GM12878 (cell line): Measurements from ENCODE around the gene OSCP1. TPM values are rescaled to one million over a fixed set of nuclear protein-coding genes. Genes with fewer than 3 reads are reported as not detected.
A peak's percentile ranks its signal among the peaks of the same experiment; 100 is the strongest.

Source experiments
- ATAC-seq: fragments of 200-7000 bp; cut with Tn5 transposase; 3 replicates; pipeline ENCODE4 v1.9.1; 2020; ENCODE audit warnings: mild to moderate bottlenecking, moderate library complexity
- BruUV-seq: library from RNA; stranded (reverse); fragments of 400-500 nt; replicated peaks from 2 replicates; lab custom pipeline; 2021; lab: Mats Ljungman, UMichigan
- CTCF ChIA-PET: fragments of 300-600 bp; sonication (Branson Sonifier 250); formaldehyde crosslinking; extraction: SDS; loops from one replicate; lab custom pipeline; 2021; ENCODE audit warnings: inconsistent platforms; lab: Yijun Ruan, JAX
- POLR2A ChIA-PET: fragments of 350-600 bp; formaldehyde crosslinking; extraction: SDS; loops from one replicate; lab custom pipeline; 2021; ENCODE audit warnings: inconsistent platforms; lab: Charles Lee
- RAD21 ChIA-PET: fragments of 300-600 bp; sonication (Branson Sonifier 250); formaldehyde crosslinking; loops from one replicate; lab custom pipeline; 2023; ENCODE audit warnings: antibody characterized with exemption; ENCODE audit not compliant: unreplicated experiment; lab: Charles Lee
- SMC1A ChIA-PET: fragments of 300-600 bp; sonication (Branson Sonifier 250); formaldehyde crosslinking; loops from one replicate; lab custom pipeline; 2023; ENCODE audit not compliant: unreplicated experiment, uncharacterized antibody; lab: Charles Lee
- DNase-seq: peaks from one replicate; pipeline ENCODE4 v3.0.0-alpha.2; 2011; ENCODE audit warnings: low read depth, low spot score
- FAIRE-seq: peaks from 3 replicates; lab custom pipeline; 2011; peaks lifted over from hg19 to GRCh38; lab: Jason Lieb, UNC
- H2AFZ ChIP-seq: 2 replicates; pipeline ENCODE4 v1.6.0; 2011; ENCODE audit warnings: low read depth, low read length, control low read depth; ENCODE audit not compliant: control insufficient read depth
- H3K27ac ChIP-seq: 2 replicates; pipeline ENCODE4 v1.5.1; 2011; ENCODE audit warnings: control low read depth; ENCODE audit not compliant: control insufficient read depth, insufficient read depth
- H3K27me3 ChIP-seq, 2 experiments: replicated peaks in 1 of 2; 2 replicates each; pipeline versions ENCODE4 v1.6.0 to v1.6.1; 2011; ENCODE audit warnings: low read length in 1 of 2; ENCODE audit not compliant: control insufficient read depth in 2 of 2, insufficient read depth in 2 of 2
- H3K36me3 ChIP-seq, 2 experiments: 2 replicates each; pipeline ENCODE4 v1.5.1; 2011; ENCODE audit warnings: low read length in 1 of 2; ENCODE audit not compliant: control insufficient read depth in 2 of 2, insufficient read depth in 2 of 2
- H3K4me1 ChIP-seq: 2 replicates; pipeline ENCODE4 v1.6.1; 2011; ENCODE audit warnings: mild to moderate bottlenecking, low read length, moderate library complexity, mixed read lengths; ENCODE audit not compliant: control insufficient read depth, insufficient read depth
- H3K4me2 ChIP-seq: 2 replicates; pipeline ENCODE4 v1.6.0; 2011; ENCODE audit warnings: control low read depth; ENCODE audit not compliant: control insufficient read depth, insufficient read depth
- H3K4me3 ChIP-seq: fragments of 200-600 bp; sonication (generic); 2 replicates; pipeline ENCODE4 v1.5.1; 2016
- H3K79me2 ChIP-seq: 2 replicates; pipeline ENCODE4 v1.6.0; 2011; ENCODE audit warnings: low read length; ENCODE audit not compliant: control insufficient read depth, insufficient read depth
- H3K9ac ChIP-seq: 2 replicates; pipeline ENCODE4 v1.8.0; 2011; ENCODE audit warnings: low read length, control low read depth, mixed read lengths; ENCODE audit not compliant: control insufficient read depth, insufficient read depth
- H3K9me3 ChIP-seq: replicated peaks from 3 replicates; pipeline ENCODE4 v1.5.1; 2011; ENCODE audit warnings: mild to moderate bottlenecking, low read length; ENCODE audit not compliant: control insufficient read depth, insufficient read depth
- H4K20me1 ChIP-seq: 2 replicates; pipeline ENCODE4 v1.6.0; 2011; ENCODE audit not compliant: control insufficient read depth, insufficient read depth
- ATF7 ChIP-seq: fragments of 450-650 bp; IDR thresholded peaks from 2 replicates; pipeline ENCODE4 v1.6.1; 2016; ENCODE audit warnings: low read depth, mild to moderate bottlenecking
- EED ChIP-seq: sonication (generic); IDR thresholded peaks from 2 replicates; pipeline ENCODE4 v1.6.1; 2016; ENCODE audit warnings: antibody characterized with exemption, low read depth
- GABPA ChIP-seq: IDR thresholded peaks from 2 replicates; pipeline ENCODE4 v1.6.1; 2014; ENCODE audit warnings: antibody characterized with exemption, low read depth, mild to moderate bottlenecking, inconsistent platforms
- HCFC1 ChIP-seq: fragments of 150-350 bp; IDR thresholded peaks from 2 replicates; pipeline ENCODE4 v1.6.1; 2014; ENCODE audit warnings: low read length
- HDAC6 ChIP-seq: fragments of 200-600 bp; sonication (generic); IDR thresholded peaks from one replicate; pipeline ENCODE4 v1.8.0; 2017; ENCODE audit warnings: antibody characterized with exemption; ENCODE audit not compliant: unreplicated experiment
- HDGF ChIP-seq: fragments of 450-650 bp; IDR thresholded peaks from 2 replicates; pipeline ENCODE4 v1.6.1; 2016; ENCODE audit warnings: antibody characterized with exemption
- IKZF1 ChIP-seq: fragments of 450-650 bp; conservative IDR thresholded peaks from 2 replicates; pipeline ENCODE4 v1.6.1; 2017; ENCODE audit warnings: antibody characterized with exemption, mild to moderate bottlenecking
- IKZF2 ChIP-seq, 2 experiments: fragments of 450-650 bp; IDR thresholded peaks; 2 replicates each; pipeline ENCODE4 v1.6.1; 2017; ENCODE audit warnings: mild to moderate bottlenecking in 2 of 2, moderate library complexity in 2 of 2
- MLLT1 ChIP-seq: fragments of 450-650 bp; IDR thresholded peaks from 2 replicates; pipeline ENCODE4 v1.6.1; 2016; ENCODE audit warnings: mild to moderate bottlenecking
- PAX8 ChIP-seq: fragments of 450-650 bp; IDR thresholded peaks from 2 replicates; pipeline ENCODE4 v1.6.1; 2017; ENCODE audit warnings: mild to moderate bottlenecking, moderate library complexity
- SIX5 ChIP-seq: IDR thresholded peaks from 2 replicates; pipeline ENCODE4 v1.6.1; 2011; ENCODE audit warnings: mild to moderate bottlenecking, low read depth, low read length, moderate library complexity; ENCODE audit not compliant: severe bottlenecking
- SKIL ChIP-seq: fragments of 450-650 bp; IDR thresholded peaks from 2 replicates; pipeline ENCODE4 v1.6.1; 2017; ENCODE audit warnings: mild to moderate bottlenecking, low read depth, inconsistent platforms; ENCODE audit not compliant: poor library complexity, severe bottlenecking
- SPI1 ChIP-seq: IDR thresholded peaks from 2 replicates; pipeline ENCODE4 v1.6.1; 2011; ENCODE audit warnings: low read depth, mild to moderate bottlenecking, low read length, moderate library complexity, borderline replicate concordance; ENCODE audit not compliant: insufficient read depth
- WRNIP1 ChIP-seq: IDR thresholded peaks from 2 replicates; pipeline ENCODE4 v1.6.1; 2011; ENCODE audit warnings: low read depth, low read length, improper control_type of control experiment, borderline replicate concordance
- WGBS: methylation state at CpG from one replicate; pipeline ENCODE4 v1.1.6; 2016; ENCODE audit warnings: low lambda C conversion rate; ENCODE audit not compliant: insufficient replicate concordance, insufficient coverage; ENCODE audit errors: missing lambda C conversion rate; 5-methylcytosine and 5-hydroxymethylcytosine counted together
- in situ Hi-C: fragments of 300-500 bp; cut with MboI; formaldehyde crosslinking; loops from 9 replicates; pipeline ENCODE4 v1.14.3; 2018; ENCODE audit warnings: mixed read lengths
- intact Hi-C: fragments of 100-400 bp; cut with micrococcal nuclease; formaldehyde crosslinking; loops from one replicate; pipeline ENCODE4 v1.14.2; 2022; ENCODE audit not compliant: unreplicated experiment
- polyA plus RNA-seq, 11 experiments: library from polyadenylated mRNA; depleted of rRNA in 4 of 11; unstranded in 6 of 11; stranded (reverse) in 5 of 11; fragments of >200 nt; fragmentation: Nextera tagmentation in 4 of 11; fragmentation: Illumina TruSeq in 1 of 11; extraction: Ambion mirVana in 4 of 11; extraction: Trizol in 1 of 11; gene quantifications; 1 replicate in 1 of 11; 2 replicates in 10 of 11; pipeline versions ENCODE4 v1.2.1 to v1.2.3, GENCODE V29; 2011 to 2016; ENCODE audit warnings: inconsistent platforms in 2 of 11, missing spikeins in 2 of 11, low read depth in 1 of 11
- total RNA-seq, 4 experiments: library from RNA; depleted of rRNA in 3 of 4; stranded (reverse); fragments of >200 nt in 3 of 4; fragmentation: Illumina TruSeq in 1 of 4; extraction: Trizol in 1 of 4; gene quantifications; 2 replicates each; pipeline versions ENCODE4 v1.2.1 to v1.2.3, GENCODE V29; 2013 to 2021
- TF ChIP-seq, protein P1 (sequence below): fragments of 450-650 bp; IDR thresholded peaks from 2 replicates; pipeline ENCODE4 v1.6.1; 2016; ENCODE audit warnings: mild to moderate bottlenecking

The OSCP1 gene
- total and polyA plus RNA-seq, 10 of the 15 experiments (the other 5 are each of a cell fraction or from before 2014, with no cell fraction given): 1.8 to 5.9 (median 3.0) TPM

DNA sequence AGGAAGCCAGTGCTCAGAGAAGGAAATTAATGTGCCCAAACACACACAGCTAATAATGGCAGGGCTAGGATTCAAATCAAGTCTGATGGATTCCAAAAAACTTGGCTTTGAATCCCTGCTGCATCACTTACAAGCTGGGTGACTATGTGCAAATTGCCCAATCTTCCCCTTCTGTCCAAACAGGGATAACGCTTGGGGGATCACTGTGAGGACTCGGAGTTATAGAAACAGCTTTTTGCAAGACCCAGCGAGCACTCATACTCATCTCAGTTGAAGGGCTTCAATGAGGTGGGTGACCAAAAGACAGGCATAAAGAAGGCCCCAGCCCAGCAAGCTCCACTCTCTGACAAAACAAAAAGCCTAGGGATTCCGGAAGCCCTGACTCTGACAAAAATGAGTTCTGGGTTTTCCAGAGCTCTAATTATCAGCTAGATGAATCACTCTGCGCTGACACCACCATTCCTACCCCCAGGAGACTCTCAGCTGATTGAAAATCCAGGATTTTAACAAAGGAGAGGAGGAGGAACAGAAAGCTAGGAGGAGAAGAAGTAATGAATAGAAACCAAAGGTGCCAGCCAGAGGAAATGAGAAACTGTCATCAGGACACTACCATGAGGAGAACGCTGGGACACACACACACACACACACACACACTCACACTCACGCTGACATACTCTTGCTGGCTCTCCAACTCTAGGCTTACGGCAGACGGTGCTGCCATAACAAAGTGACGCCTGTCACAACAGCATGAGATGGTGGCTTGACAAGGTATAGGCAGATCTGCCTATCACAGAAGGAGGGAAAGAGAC lies 62.9 kb downstream of the OSCP1 start:
- ChIA-PET SMC1A (interaction anchor here (0.8 to 2.1 kb wide), 10 partner anchors 10 to 237 kb away, joined by 3 to 36 read pairs (median 5); partner anchors contain the start of genes LSM10 and TRAPPC3), RAD21 (interaction anchor here (0.8 to 3.6 kb wide), 17 partner anchors 8 to 238 kb away, joined by 3 to 20 read pairs (median 4); partner anchors contain the start of genes LSM10, THRAP3 and TRAPPC3)
- no peak overlapping the region for H2AFZ ChIP-seq
- TF ChIP-seq MLLT1: peak; percentile 47; the same call in 1 of the 2 replicates
- no peak for TF ChIP-seq WRNIP1
- peak; percentile 9; the same call in 1 of the 2 replicates for TF ChIP-seq SPI1
- TF ChIP-seq IKZF2 (IDR thresholded peaks at IDR 0.05): peak; percentile 58 to 68
- no peak for TF ChIP-seq IKZF1
- peak; percentile 33 for TF ChIP-seq SKIL
- TF ChIP-seq EED: peak; percentile 22; the same call in 1 of the 2 replicates
- no peak for TF ChIP-seq HCFC1
- TF ChIP-seq ATF7: peak; percentile 9; the same call in 1 of the 2 replicates
- no peak for TF ChIP-seq SIX5
- no peak for TF ChIP-seq HDAC6
- TF ChIP-seq GABPA: no peak
- TF ChIP-seq, protein P1, sequence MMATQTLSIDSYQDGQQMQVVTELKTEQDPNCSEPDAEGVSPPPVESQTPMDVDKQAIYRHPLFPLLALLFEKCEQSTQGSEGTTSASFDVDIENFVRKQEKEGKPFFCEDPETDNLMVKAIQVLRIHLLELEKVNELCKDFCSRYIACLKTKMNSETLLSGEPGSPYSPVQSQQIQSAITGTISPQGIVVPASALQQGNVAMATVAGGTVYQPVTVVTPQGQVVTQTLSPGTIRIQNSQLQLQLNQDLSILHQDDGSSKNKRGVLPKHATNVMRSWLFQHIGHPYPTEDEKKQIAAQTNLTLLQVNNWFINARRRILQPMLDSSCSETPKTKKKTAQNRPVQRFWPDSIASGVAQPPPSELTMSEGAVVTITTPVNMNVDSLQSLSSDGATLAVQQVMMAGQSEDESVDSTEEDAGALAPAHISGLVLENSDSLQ: peak; percentile 27; the same call in 1 of the 2 replicates
- 0 out of 2 replicates have a peak, but pooled peaks have one; percentile 58 for TF ChIP-seq HDGF
- no peak for TF ChIP-seq PAX8

More for the DNA sequence above, 62.9 kb downstream of the OSCP1 start:
- DNase-seq (no peak), FAIRE-seq (no peak), ATAC-seq (no peak)
- 51% methylated on average over 10 of the region's 10 CpGs for WGBS
- Histone ChIP-seq H4K20me1 (no peaks in the 10 kb centered on the region), H3K27me3 (no peaks in the 10 kb centered on the region), H3K79me2 (peaks cover 31% of the 10 kb centered on the region), H3K9me3 (no peaks in the 10 kb centered on the region; the same call in 2 of the 3 replicates), H3K36me3 (peaks cover 0 to 9% of the 10 kb centered on the region in 2 experiments; a peak in 1 of 4 replicates), H3K4me3 (peak overlapping the region; percentile 76), H3K4me2 (peak overlapping the region; percentile 91), H3K9ac (peak overlapping the region; percentile 96), H3K4me1 (peaks cover 61% of the 10 kb centered on the region), H3K27ac (peak overlapping the region; percentile 99)
- ChIA-PET CTCF (interaction anchor here (0.7 to 4.6 kb wide), 13 partner anchors 10 to 237 kb away, joined by 3 to 35 read pairs (median 6); partner anchors contain the start of genes LSM10 and TRAPPC3), POLR2A (interaction anchor here (0.5 to 3.9 kb wide), 13 partner anchors 10 to 910 kb away, joined by 3 to 79 read pairs (median 7); partner anchors contain the start of genes LSM10, MAP7D1, SH3D21 and THRAP3)
- in situ Hi-C loops (no loop called here), intact Hi-C loops (loop anchor here (10.0 kb wide), 2 partner anchors 163 to 233 kb away; partner anchors contain the start of genes MAP7D1 and THRAP3)
- no TSS peak for BruUV-seq
